GM12872 (cell line): Measurements from ENCODE around the gene RPS15.

Experiments used
- TF ChIP-seq, protein P1 (sequence below): IDR thresholded peaks from 3 replicates; pipeline ENCODE4 v1.5.1; 2011; ENCODE audit warnings: low read depth, mild to moderate bottlenecking, low read length, moderate library complexity; ENCODE audit not compliant: insufficient read depth

The RPS15 gene

DNA sequence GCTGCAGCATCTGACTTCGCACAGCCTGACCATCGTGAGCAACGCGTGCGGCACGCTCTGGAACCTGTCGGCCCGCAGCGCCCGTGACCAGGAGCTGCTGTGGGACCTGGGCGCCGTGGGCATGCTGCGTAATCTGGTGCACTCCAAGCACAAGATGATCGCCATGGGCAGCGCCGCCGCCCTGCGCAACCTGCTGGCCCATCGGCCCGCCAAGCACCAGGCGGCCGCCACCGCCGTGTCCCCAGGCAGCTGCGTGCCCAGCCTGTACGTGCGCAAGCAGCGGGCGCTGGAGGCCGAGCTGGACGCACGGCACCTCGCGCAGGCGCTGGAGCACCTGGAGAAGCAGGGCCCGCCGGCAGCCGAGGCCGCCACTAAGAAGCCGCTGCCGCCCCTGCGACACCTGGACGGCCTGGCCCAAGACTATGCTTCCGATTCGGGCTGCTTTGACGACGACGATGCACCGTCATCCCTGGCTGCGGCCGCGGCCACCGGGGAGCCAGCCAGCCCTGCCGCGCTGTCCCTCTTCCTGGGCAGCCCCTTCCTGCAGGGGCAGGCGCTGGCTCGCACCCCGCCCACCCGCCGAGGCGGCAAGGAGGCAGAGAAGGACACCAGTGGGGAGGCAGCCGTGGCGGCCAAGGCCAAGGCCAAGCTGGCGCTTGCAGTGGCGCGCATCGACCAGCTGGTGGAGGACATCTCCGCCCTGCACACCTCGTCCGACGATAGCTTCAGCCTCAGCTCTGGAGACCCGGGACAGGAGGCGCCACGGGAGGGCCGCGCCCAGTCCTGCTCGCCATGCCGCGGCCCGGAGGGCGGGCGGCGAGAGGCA, 27.2 kb downstream of the RPS15 start:
- TF ChIP-seq, protein P1, sequence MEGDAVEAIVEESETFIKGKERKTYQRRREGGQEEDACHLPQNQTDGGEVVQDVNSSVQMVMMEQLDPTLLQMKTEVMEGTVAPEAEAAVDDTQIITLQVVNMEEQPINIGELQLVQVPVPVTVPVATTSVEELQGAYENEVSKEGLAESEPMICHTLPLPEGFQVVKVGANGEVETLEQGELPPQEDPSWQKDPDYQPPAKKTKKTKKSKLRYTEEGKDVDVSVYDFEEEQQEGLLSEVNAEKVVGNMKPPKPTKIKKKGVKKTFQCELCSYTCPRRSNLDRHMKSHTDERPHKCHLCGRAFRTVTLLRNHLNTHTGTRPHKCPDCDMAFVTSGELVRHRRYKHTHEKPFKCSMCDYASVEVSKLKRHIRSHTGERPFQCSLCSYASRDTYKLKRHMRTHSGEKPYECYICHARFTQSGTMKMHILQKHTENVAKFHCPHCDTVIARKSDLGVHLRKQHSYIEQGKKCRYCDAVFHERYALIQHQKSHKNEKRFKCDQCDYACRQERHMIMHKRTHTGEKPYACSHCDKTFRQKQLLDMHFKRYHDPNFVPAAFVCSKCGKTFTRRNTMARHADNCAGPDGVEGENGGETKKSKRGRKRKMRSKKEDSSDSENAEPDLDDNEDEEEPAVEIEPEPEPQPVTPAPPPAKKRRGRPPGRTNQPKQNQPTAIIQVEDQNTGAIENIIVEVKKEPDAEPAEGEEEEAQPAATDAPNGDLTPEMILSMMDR, result peak; percentile 31; the same call in 1 of the 3 replicates

DNA sequence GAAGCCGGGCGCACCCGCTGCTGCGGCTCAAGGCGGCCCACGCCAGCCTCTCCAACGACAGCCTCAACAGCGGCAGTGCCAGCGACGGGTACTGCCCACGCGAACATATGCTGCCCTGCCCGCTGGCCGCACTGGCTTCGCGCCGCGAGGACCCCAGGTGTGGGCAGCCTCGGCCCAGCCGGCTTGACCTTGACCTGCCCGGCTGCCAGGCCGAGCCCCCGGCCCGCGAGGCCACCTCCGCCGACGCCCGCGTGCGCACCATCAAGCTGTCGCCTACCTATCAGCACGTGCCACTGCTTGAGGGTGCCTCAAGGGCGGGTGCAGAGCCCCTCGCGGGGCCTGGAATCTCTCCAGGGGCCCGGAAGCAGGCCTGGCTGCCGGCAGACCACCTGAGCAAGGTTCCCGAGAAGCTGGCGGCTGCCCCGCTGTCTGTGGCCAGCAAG, 27.8 kb downstream of the RPS15 start:
- TF ChIP-seq, protein P1, result no peak

DNA sequence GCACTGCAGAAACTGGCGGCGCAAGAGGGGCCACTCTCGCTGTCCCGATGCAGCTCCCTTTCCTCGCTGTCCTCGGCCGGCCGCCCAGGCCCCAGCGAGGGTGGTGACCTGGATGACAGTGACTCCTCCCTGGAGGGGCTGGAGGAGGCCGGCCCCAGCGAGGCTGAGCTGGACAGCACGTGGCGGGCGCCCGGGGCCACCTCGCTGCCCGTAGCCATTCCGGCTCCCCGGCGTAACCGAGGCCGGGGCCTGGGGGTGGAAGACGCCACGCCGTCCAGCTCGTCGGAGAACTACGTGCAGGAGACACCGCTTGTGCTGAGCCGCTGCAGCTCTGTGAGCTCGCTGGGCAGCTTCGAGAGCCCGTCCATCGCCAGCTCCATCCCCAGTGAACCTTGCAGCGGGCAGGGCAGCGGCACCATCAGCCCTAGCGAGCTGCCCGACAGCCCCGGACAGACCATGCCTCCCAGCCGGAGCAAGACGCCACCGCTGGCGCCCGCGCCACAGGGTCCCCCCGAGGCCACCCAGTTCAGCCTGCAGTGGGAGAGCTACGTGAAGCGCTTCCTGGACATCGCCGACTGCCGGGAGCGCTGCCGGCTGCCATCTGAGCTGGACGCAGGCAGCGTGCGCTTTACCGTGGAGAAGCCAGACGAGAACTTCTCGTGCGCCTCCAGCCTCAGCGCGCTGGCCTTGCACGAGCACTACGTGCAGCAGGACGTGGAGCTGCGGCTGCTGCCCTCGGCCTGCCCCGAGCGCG, 28.4 kb downstream of the RPS15 start:
- TF ChIP-seq, protein P1, result no peak

DNA sequence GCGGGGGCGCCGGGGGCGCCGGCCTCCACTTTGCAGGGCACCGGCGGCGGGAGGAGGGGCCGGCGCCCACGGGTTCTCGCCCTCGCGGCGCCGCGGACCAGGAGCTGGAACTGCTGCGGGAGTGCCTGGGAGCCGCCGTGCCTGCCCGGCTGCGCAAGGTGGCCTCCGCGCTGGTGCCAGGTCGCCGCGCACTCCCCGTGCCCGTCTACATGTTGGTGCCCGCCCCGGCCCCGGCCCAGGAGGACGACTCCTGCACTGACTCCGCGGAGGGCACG, 29.0 kb downstream of the RPS15 start:
- TF ChIP-seq, protein P1, result no peak

DNA sequence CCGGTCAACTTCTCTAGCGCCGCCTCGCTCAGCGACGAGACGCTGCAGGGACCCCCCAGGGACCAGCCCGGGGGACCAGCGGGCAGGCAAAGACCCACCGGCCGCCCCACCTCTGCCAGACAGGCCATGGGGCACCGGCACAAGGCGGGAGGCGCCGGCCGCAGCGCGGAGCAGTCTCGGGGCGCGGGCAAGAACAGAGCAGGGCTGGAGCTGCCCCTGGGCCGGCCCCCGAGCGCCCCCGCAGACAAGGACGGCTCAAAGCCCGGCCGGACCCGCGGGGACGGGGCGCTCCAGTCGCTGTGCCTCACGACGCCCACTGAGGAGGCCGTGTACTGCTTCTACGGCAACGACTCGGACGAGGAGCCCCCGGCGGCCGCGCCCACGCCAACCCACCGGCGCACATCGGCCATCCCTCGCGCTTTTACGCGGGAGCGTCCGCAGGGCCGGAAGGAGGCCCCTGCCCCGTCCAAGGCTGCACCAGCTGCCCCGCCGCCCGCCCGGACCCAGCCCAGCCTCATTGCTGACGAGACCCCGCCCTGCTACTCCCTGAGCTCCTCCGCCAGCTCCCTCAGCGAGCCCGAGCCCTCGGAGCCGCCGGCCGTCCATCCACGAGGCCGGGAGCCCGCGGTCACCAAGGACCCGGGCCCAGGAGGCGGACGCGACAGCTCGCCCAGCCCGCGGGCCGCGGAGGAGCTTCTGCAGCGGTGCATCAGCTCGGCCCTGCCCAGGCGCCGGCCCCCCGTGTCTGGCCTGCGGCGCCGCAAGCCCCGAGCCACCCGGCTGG, 29.5 kb downstream of the RPS15 start:
- TF ChIP-seq, protein P1, result no peak

DNA sequence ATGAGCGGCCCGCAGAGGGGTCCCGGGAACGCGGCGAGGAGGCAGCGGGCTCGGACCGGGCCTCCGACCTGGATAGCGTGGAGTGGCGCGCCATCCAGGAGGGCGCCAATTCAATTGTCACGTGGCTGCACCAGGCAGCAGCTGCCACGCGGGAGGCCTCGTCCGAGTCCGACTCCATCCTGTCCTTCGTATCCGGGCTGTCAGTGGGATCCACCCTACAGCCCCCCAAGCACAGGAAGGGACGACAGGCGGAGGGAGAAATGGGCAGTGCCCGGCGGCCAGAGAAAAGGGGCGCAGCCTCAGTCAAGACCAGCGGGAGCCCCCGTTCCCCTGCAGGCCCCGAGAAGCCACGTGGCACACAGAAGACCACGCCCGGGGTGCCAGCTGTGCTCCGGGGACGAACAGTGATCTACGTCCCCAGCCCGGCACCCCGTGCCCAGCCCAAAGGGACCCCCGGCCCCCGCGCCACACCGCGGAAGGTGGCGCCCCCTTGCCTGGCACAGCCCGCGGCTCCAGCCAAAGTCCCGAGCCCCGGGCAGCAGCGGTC, 30.2 kb downstream of the RPS15 start:
- TF ChIP-seq, protein P1, result no peak

DNA sequence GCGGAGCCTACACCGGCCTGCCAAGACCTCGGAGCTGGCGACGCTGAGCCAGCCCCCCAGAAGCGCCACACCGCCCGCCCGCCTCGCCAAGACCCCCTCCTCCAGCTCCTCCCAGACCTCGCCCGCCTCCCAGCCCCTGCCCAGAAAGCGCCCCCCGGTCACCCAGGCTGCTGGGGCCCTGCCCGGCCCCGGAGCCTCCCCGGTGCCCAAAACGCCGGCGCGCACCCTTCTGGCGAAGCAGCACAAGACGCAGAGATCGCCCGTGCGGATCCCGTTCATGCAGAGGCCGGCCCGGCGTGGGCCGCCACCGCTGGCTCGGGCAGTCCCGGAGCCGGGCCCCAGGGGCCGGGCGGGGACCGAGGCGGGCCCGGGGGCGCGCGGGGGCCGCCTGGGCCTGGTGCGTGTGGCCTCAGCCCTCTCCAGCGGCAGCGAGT, 30.6 kb downstream of the RPS15 start:
- TF ChIP-seq, protein P1, result no peak
